Placental epithelial cell (primary cell): ENCODE results near the gene ZNF202. TPM values are rescaled to one million over a fixed set of nuclear protein-coding genes. Genes with fewer than 3 reads are reported as not detected.
A peak's percentile ranks its signal among the peaks of the same experiment; 100 is the strongest.

ENCODE experiments used
- small RNA-seq: library from RNA; depleted of rRNA; stranded (forward); fragments of <200 nt; gene quantifications from one replicate; pipeline ENCODE3, GENCODE V24; 2012
- total RNA-seq: library from RNA; depleted of rRNA; stranded (reverse); fragments of >200 nt; gene quantifications from 2 replicates; pipeline ENCODE4 v1.2.3, GENCODE V29; 2012

The ZNF202 gene
- total RNA-seq: 5.9 and 6.7 TPM in 2 replicates

DNA sequence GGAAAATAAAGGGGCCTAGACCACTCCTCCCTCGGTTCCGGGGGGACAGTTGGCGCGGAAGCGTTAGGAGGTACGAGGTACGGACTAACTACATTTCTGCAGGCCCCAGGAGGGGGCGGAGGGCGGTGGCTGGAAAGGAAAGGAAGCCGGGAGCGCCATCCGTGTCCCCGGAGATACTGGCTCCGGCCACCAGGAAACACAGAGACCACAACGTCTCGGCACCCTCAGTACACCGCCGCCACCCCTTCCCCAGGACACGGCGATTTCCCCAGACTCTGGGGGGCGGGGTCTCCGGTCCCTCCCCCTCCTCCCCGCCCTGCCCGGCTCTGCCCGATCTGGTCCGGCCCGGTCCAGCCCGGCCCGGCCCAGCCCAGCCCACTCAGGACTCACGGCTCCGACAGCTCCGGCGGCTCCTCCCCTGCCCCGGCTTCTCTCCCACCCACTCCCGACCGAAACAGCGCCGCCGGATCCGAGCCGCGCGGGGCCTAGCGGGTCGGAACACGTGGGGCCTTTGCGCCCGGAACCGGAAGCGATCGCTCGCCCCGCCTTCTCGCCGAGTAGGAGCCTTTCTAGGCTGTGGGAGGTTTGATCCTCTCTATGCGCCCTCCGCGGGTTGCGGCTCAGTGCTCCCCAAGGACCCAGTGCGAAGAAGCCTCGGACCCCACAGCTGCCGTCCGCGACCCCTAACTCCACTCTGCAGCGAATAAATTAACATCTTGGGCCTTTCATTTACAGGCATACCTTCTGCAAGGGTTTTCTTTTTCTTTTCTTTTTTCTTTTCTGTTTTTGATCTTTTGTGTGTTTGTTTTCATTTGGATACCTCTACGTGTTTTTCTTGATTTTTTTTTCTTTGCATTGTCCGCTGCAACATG lies at the start of gene ZNF202:
Gene ZNF202, minus strand, starts transcription at position 502 of the 872 bp plus-strand sequence. CDS start 10,772 bp downstream, outside the sequence.

DNA sequence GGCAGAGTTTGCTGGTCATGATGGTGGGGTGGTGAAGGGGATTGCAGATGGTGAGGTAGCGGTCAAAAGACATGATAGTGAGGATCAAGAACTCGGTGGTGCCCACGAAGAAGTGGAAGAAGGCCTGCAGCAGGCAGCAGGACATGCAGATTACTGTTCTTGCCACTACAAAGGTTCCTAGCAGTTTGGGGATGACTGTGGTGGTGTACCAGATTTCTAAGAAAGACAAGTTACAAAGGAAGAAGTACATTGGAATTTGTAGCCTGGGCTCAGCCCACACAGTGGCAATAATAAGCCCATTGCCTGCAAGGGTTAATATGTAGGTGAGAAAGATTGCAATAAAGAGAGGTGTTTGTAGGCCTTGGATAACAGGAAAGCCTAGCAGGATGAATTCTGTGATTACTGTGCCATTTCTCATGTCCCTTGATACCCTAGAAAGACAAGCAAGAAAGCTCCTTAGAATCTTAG lies 12.7 kb upstream of the ZNF202 start, which contains the start of gene OR6X1:
Gene OR6X1, minus strand, starts transcription at position 418 of the 468 bp plus-strand sequence. Its CDS starts 0 bp downstream, at position 418.

Small RNA genes lying within 50 kb of the gene (small RNA-seq; reads per million reads assigned to genes)
- 0.78 reads per million, percentile 46 among the genes with 10 or more reads in this experiment for gene RNU1-21P

Other genes starting within 250 kb of the ZNF202 start
- gene SCN3B, start 87.0 kb downstream of the ZNF202 start, total RNA-seq: under 0.01 and 0.76 TPM in 2 replicates
- gene OR6X1, start 12.9 kb upstream of the ZNF202 start, total RNA-seq: not detected in 2 replicates
- gene OR6M1, start 64.7 kb upstream of the ZNF202 start, total RNA-seq: not detected in 2 replicates
- gene TMEM225, start 144.0 kb upstream of the ZNF202 start, total RNA-seq: not detected in 2 replicates
- gene OR8D4, start 160.5 kb upstream of the ZNF202 start, total RNA-seq: not detected in 2 replicates
- gene OR4D5, start 198.0 kb upstream of the ZNF202 start, total RNA-seq: not detected in 2 replicates
- gene OR6T1, start 202.2 kb upstream of the ZNF202 start, total RNA-seq: not detected in 2 replicates
- not detected in 2 replicates for gene OR10S1, start 236.1 kb upstream of the ZNF202 start, total RNA-seq